Neural progenitor cell (in vitro differentiated cells): ENCODE measurements around the gene DHX34.
"Not testable (repeated sequence)": the region's sequence is repeated elsewhere in the genome, so short reads cannot be mapped to it uniquely, and the experiment has no call there.

Experiments
- CTCF ChIP-seq: fragments of 200-600 bp; sonication (generic); IDR thresholded peaks from 2 replicates; pipeline ENCODE4 v1.5.1; 2017; ENCODE audit warnings: antibody characterized with exemption, mild to moderate bottlenecking
- EZH2 ChIP-seq: fragments of 200-600 bp; sonication (generic); IDR thresholded peaks from 2 replicates; pipeline ENCODE4 v1.6.1; 2017; ENCODE audit warnings: antibody characterized with exemption, mild to moderate bottlenecking, moderate library complexity
- EZH2phosphoT487 ChIP-seq: fragments of 200-600 bp; sonication (generic); IDR thresholded peaks from 2 replicates; pipeline ENCODE4 v1.6.1; 2017; ENCODE audit warnings: antibody characterized with exemption

DNA sequence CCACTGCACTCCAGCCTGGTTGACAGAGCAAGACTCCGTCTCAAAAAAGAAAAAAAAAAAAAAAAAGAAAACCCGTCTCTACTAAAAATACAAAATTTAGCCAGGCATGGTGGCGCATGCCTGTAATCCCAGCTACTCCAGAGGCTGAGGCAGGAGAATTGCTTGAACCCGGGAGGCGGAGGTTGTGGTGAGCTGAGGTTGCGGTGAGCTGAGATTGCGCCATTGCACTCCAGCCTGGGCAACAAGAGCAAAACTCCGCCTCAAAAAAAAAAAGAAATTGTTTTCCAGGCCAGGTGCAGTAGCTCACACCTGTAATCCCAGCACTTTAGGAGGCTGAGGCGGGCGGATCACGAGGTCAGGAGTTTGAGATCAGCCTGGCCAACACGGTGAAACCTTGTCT is 37.5 kb downstream of the DHX34 start:
- TF ChIP-seq EZH2, CTCF, EZH2phosphoT487: not testable (repeated sequence)
